ENCODE results near the gene C5orf46. TPM values are rescaled to one million over a fixed set of nuclear protein-coding genes. Genes with fewer than 3 reads are reported as not detected.

C5orf46 gene
- total RNA-seq, 2 donors from 2014 or later: not detected

GRCh38 chr5:147878066-147878759, 28.1 kb downstream of the C5orf46 start, which contains the start of gene SCGB3A2:
Gene SCGB3A2, plus strand, starts transcription at chr5:147878711. Its CDS starts 93 bp downstream, at chr5:147878804.
- H3K9ac ChIP-seq (ENCODE audit: extremely low read depth, low read length, poor library complexity, severe bottlenecking): no peak within 1 kb of the TSS
- no peaks in the 10 kb centered on the region for H3K27me3 Mint-ChIP-seq (ENCODE audit: insufficient read depth)

GRCh38 chr5:147876626-147877025, 29.7 kb downstream of the C5orf46 start:
- no peaks in the 10 kb centered on the region for H3K9me3 Mint-ChIP-seq
- H3K36me3 Mint-ChIP-seq (ENCODE audit: low read depth): peaks cover 7% of the 10 kb centered on the region
- TF ChIP-seq CTCF (conservative IDR thresholded peaks at IDR 0.05): no peak
- no peak overlapping the region for H3K4me3 ChIP-seq (ENCODE audit: low read length)
- no peak for DNase-seq
- H3K9me3 ChIP-seq (ENCODE audit: control insufficient read depth, low read length): no peaks in the 10 kb centered on the region
- H3K4me1 ChIP-seq (ENCODE audit: control insufficient read depth, insufficient read depth, low read length): peaks cover 3% of the 10 kb centered on the region
- no peaks in the 10 kb centered on the region for H3K36me3 ChIP-seq (ENCODE audit: control insufficient read depth, insufficient read depth, low read length)
- H3K27ac Mint-ChIP-seq: no peak overlapping the region
- no peak overlapping the region for H3K9ac ChIP-seq (ENCODE audit: extremely low read depth, low read length, poor library complexity, severe bottlenecking)
- no peaks in the 10 kb centered on the region for H3K27me3 ChIP-seq (ENCODE audit: control insufficient read depth, insufficient read depth, low read length, poor library complexity, severe bottlenecking)
- H3K4me1 Mint-ChIP-seq: peaks cover 57% of the 10 kb centered on the region
- no peak overlapping the region for H3K27ac ChIP-seq (ENCODE audit: low read depth, low read length)
- H3K27me3 Mint-ChIP-seq (ENCODE audit: insufficient read depth): no peaks in the 10 kb centered on the region
- 80 to 88% methylated on average over 1 to 2 of the region's 2 CpGs for WGBS, 2 experiments (ENCODE audit: insufficient coverage in 1 of 2, insufficient read length in 1 of 2)
- H3K4me3 Mint-ChIP-seq: no peak overlapping the region

More at GRCh38 chr5:147878066-147878759, 28.1 kb downstream of the C5orf46 start, which contains the start of gene SCGB3A2:
- Mint-ChIP-seq H3K4me3 (no peak within 1 kb of the TSS), H3K27ac (no peak within 1 kb of the TSS), H3K9me3 (no peaks in the 10 kb centered on the region), H3K36me3 (ENCODE audit: low read depth) (no peaks in the 10 kb centered on the region), H3K4me1 (peaks cover 48% of the 10 kb centered on the region)
- no peak for DNase-seq
- no peak for TF ChIP-seq CTCF (conservative IDR thresholded peaks at IDR 0.05)
- no peaks in the 10 kb centered on the region for H3K36me3 ChIP-seq (ENCODE audit: control insufficient read depth, insufficient read depth, low read length)
- peaks cover 3% of the 10 kb centered on the region for H3K4me1 ChIP-seq (ENCODE audit: control insufficient read depth, insufficient read depth, low read length)
- H3K27ac ChIP-seq (ENCODE audit: low read depth, low read length): no peak within 1 kb of the TSS
- WGBS, 2 experiments (ENCODE audit: insufficient coverage in 1 of 2, insufficient read length in 1 of 2): 92 to 100% methylated on average over 2 of the region's 2 CpGs
- H3K9me3 ChIP-seq (ENCODE audit: control insufficient read depth, low read length): no peaks in the 10 kb centered on the region
- H3K27me3 ChIP-seq (ENCODE audit: control insufficient read depth, insufficient read depth, low read length, poor library complexity, severe bottlenecking): no peaks in the 10 kb centered on the region
- no peak within 1 kb of the TSS for H3K4me3 ChIP-seq (ENCODE audit: low read length)

DNA sequence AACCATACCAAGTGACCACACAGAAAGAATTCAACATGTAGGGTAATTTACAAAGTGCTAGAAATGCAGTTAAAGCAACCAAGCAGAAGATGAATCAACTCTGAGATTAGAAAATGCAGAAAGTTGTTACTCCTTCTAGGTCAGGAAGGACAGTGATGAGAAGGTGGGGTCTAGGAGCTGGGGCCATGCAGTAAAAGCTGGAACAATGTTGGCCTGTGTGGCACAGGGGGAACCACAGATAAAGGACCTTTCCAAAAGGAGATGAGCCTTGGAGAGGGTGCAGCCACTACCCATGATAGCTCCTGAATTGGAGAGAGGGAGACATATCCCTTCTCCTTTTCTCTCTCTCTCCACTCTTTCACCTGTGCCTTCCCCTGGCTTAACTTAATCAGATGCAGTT, 30.2 kb downstream of the C5orf46 start:
- Histone ChIP-seq H3K27ac (ENCODE audit: low read depth, low read length) (no peak overlapping the region), H3K9ac (ENCODE audit: extremely low read depth, low read length, poor library complexity, severe bottlenecking) (no peak overlapping the region), H3K4me1 (ENCODE audit: control insufficient read depth, insufficient read depth, low read length) (peaks cover 3% of the 10 kb centered on the region), H3K9me3 (ENCODE audit: control insufficient read depth, low read length) (no peaks in the 10 kb centered on the region), H3K36me3 (ENCODE audit: control insufficient read depth, insufficient read depth, low read length) (no peaks in the 10 kb centered on the region), H3K27me3 (ENCODE audit: control insufficient read depth, insufficient read depth, low read length, poor library complexity, severe bottlenecking) (no peaks in the 10 kb centered on the region), H3K4me3 (ENCODE audit: low read length) (no peak overlapping the region)
- H3K4me1 Mint-ChIP-seq: peaks cover 61% of the 10 kb centered on the region
- TF ChIP-seq CTCF (conservative IDR thresholded peaks at IDR 0.05): no peak
- no peaks in the 10 kb centered on the region for H3K9me3 Mint-ChIP-seq
- no peak overlapping the region for H3K4me3 Mint-ChIP-seq
- H3K36me3 Mint-ChIP-seq (ENCODE audit: low read depth): peaks cover 11% of the 10 kb centered on the region
- H3K27me3 Mint-ChIP-seq (ENCODE audit: insufficient read depth): no peaks in the 10 kb centered on the region
- DNase-seq: no peak
- H3K27ac Mint-ChIP-seq: no peak overlapping the region
